NOMO-1 (cell line): ENCODE data around the gene RAB15.

Experiments used
- DNase-seq, 2 experiments: peaks; one replicate each; lab custom pipeline; 2025; ENCODE audit not compliant: unreplicated experiment in 2 of 2; lab: John Stamatoyannopoulos, UW

Gene RAB15

DNA sequence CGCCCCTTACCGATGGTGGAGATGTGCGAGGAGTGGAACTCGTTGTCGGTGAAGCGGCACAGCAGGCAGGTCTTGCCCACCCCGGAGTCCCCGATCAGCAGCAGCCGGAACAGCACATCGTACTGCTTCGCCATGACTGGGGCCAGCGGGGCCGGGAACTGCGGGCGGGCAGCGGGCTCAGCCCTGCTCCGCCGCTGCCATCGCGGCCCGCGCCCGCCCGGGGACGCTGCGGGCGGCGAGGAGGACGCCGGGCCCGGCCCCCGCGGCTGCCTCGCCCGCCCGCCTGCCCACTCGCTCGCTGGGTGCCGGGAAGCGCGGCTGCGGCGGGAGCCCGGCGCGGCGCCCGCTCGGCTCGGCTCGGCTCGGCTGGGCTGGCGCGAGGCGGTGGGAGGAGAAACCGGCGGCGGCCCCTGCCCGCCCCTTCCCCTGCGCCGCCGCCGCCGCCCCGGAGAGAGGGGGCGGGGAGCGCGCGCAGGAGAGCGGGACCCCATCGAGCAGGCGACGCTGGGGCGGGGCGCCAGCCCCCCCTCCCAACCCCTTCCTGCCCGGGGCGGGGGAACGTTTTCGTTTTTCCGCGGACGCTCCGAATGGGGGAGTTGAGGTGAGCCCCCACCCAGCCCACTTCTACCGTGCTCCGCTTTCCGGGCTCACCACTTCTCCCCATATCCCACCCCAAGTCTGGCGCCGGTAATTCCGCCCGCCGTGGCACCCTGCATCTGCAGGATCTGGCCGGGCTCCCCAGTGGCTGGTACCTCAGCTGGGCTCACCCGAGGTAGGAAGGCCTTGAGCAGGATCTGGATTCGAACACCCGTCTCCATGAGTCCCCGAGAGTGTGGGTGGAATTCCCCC is at the start of gene RAB15:
Gene RAB15, minus strand, starts transcription at position 394 of the 849 bp plus-strand sequence. Its CDS starts 260 bp downstream, at position 134.
- no peak for DNase-seq

DNA sequence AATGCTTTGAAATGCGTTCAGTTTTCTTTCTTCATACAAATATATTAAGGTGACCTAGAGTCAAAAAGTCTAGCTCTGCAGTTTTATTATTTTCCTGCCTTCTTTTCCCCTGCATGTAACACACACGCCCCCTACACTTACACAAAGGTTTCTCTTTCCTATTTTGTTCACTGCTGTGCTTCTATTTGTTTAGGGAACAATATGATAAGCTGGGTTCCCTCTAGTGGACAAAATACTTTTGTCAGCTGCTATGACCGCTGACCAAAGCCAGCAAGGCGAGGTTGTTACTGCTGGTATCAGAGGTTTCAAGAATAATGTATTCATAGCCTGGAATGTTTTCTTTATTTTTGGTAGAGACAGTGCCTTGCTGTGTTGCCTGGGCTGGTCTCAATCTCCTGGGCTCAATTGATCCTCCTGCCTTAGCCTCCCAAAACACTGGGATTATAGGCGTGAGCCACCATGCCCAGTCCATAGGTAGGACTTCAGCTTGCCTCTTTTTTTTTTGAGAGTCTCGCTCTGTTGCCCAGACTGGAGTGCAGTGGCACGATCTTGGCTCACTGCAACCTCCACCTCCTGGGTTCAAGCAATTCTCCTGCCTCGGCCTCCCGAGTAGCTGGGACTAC is 47.9 kb upstream of the RAB15 start:
- DNase-seq: peak; percentile 44 to 77

DNA sequence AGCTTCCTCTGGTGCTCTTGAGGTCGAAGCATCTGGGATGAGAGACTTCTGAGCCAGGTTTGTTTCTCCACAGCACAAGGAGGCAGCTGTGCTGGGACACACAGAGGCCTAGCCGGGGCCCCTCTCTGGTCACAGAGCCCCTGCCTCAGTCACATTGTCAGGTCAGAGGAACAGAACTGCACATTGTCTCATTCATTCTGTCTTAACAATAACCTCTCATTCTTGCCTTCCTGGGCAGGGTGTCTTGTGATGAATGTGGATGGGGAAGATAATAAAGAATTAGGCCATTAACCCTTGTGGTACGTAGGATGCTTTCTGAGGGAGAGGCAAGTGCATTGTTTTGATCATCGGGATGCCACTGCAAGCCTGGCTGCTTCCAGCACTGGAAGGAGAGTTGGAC is 44.3 kb upstream of the RAB15 start:
- no peak for DNase-seq

DNA sequence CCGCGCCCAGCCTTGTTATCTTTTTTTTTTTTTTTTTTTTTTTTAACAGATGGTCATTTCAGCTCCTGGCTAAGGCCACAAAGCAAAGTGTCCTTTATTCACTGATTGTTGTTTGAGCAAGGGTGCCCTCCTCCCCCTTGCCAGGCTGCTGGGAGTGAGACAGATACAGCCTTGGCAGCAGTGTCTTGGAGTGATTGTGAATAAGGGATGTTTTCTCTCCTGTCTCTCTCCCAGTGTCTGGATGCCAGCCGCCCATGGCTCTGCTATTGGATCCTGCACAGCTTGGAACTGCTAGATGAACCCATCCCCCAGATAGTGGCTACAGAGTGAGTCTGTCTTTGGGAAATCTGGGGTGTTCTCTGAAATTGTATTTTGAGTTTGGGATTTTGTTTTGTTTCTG is 43.3 kb upstream of the RAB15 start:
- DNase-seq: no peak

DNA sequence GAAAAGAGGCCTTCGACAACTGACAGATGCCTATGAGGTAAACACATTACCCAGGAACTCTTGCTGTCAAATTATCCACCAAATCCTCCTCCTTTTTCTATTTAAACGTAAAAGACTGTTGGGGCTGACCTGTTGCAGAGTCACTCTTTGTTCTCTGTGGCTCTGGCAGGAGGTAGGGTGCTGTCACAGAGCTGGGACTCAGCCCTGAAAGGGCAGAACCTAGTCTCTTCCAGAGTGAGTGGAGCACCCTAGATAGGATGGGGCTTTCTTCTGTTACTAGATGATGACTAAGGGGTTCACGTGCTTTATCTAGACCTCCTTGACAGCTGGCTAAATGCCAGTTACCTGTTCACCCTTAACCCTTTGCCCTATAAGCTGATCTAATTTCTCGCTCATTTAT is 40.2 kb upstream of the RAB15 start:
- DNase-seq: no peak

DNA sequence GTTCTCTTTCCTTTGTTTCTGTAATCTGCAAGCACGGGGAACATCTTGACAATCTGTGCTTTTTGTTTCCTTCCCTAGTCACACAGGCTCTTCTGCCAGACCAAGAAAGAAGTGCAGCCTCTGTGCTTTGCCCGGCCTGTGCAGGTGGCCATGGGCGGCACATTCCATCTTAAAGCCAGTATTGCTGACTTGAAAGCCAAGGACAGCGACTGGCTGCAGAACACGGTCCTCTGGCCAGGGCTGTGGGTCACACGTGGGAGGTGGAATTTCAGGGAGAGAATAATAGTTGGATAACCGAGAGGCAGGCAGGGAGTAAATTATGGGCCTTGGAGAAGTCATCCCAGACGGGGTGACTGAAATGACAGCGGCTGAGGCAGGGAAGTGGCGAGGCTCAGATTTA is 39.4 kb upstream of the RAB15 start:
- no peak for DNase-seq

DNA sequence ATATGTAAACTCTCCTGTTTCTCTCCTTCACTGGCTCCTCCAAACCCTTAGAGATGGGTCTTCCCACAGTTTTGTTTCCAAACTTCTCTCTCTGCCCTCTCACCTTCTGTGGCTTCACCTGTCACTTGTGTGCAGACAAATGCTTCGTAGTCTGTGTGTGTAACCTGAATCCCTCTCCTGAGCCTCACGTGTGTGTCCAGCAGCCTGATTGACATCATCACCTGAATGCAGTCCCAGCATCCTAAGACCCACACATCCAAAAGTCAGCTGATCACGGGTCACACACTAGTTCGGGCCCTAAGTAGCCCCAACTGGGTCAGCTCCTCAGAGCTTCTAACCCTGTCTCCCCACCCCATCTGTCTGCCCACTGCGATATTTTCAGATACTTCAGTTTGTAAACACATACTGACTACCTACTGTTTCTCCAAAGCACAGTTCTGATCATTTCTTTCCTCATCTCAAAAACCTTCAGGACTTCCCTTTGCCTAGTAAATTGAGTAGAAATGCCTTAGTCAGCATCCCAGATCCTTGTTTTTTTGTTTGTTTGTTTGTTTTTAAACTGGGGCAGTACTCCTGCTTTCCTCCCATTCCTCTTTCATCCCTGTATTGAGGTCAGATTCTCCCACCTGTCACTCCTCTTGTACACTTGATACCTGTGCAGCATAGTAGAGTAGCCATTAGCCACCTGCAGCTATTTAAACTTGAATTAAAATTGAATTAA is 38.2 kb upstream of the RAB15 start:
- DNase-seq: no peak

DNA sequence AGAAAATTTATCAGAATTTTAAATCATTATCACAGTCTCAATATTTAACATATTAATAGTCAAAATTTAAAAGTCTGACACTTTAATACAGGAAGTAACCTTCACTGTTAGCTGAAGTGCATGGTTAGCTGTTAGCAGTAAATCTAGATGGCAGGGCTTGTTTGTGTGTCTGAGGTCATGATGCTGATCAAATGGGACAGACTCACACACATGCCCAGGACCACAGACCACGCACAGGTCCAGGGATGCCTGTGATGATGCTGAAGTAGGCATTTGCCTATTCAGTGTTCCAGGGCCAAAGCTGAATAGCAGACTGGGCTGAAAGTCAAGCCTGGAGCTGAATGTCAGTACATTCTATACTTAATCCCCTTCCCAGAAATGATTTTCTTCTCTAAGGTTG is 35.1 kb upstream of the RAB15 start:
- no peak for DNase-seq

DNA sequence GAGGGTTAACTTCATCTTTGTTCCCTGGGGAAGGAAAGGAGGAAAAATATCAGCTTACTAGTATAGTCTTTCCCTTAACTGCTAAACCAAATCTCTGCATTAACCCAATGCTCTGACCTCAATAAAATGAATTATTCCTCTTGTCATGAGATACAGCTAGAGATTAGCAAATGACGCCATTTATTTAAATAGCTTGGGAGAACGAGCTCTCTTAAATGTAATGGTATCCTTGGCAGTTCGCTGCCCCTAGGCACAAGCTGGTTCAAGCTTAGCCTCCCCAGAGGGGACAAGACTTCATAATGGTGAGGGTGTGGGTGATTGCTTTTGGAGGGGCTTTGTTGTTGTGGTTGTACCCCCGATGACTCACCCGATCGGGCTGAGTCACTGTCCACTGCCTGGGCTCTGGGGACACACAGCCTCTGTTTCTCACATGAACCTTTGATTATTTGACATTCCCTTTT is 34.2 kb upstream of the RAB15 start:
- no peak for DNase-seq

DNA sequence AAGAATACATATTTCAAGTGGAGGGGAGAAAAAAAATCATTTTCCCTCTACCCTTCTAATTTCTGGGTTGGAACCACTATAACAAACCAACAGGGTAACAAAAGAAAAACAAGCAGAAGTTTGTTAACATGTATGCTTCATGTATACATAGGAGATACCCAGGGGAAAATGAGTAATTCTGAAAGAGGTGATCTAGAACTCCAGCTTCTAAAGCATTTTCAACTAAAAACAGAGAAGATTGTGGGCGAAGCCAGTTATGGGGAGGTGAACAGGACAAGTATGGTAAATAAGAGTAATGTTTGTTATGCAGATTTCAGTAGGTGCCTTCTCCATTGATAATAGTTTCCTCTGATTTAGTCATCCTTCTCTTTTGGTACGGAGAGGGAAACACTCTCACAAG is 31.3 kb upstream of the RAB15 start:
- DNase-seq: no peak

DNA sequence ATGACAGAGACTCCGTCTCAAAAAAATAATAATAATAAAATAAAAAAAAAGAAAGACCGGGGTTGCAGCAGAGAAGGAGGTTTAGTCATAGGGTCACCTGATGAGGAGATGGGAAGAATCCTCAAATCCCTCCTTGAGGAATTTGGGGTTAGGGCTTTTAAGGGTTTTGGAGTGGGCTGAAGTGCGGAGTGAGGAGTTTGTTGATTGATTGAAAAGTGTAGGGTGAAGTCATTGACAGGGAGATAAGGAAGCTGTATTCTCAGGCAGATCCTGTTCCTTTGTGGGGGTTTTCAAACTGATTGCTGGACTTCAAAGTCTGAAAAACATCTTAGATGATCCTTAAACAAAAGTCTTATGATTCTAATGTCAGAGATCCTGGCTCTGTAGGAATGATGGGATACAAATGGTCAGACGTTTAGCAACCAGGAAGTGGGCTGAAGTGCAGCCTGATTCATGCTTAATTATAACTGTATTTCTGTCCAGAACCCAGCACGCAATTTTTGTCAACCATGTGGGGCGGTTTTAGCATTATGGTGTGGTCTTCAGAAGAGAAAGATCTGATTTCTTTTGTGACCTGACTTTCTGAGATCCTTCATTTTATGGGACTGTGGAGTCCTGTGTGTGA is 30.6 kb upstream of the RAB15 start:
- DNase-seq: peak; percentile 20 to 36

DNA sequence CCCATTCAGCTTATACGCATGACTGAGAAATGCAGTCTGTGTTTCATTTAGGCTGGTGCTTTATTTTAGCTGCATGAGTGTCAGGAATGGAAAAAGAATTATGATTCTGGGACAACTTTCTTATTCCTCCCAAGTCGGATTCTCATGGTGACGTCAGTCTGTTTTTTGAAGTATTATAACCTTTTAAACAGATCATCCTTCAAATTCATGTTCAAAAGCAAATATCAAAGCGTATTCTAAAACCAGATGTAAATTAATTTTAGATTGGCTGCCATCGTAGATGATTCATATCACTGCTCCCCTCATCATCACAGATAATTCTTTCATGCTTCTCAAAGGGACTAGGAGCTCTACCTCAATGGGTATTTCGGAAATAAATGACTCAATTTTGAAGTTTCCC is 29.6 kb upstream of the RAB15 start:
- no peak for DNase-seq

DNA sequence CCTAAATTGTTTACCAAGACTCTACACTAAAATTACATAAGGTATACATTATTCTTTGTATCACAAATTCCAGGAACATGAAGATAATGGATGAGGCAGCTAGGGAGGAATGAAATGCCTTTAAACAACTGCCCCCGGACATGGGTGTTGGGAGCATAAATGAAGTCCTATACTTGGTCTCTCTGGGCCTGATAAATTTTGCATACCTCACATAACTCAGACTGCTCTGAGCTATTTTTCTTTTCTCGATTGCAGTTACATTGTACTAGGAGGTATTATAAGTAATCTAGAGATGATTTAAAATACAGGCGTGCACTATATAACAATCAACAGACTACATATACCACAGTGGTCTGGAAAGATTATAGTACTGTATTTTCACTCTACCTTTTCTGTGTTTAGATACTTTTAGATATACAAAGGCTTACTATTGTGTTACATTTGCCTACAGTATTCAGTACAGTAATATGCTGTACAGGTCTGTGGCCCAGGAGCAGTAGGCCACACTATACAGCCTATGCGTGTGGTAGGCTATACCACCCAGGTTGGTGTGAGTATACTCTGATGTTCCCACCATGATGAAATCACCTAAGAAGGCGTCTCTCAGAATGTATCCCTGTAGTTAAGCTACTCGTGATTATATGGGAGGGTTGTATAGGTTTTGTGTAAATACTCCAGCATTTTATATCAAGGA is 28.9 kb upstream of the RAB15 start:
- no peak for DNase-seq

DNA sequence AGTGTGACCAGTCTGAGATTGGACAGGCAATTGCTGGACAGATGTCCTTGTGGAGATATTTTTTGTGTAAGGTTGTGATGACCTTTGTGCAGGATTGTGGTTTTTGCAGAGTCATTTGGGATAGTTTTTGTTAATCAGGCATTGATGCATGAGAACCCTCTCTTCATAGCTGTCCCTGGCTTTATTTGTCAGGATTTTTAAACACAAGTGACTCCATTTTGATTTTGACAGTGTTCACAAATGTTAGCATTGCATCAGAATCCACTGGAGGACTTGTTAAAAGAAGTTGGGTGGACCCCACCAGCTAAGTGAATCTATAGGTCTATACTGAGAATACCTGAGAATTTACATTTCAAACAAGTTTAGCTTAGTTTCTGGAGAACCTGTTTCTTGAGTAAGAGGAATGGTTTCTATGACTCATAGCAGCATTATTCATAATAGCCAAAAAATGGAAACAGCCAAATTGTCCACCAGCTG is 26.4 kb upstream of the RAB15 start:
- peak in 1 of 2 experiments; percentile 15 for DNase-seq

DNA sequence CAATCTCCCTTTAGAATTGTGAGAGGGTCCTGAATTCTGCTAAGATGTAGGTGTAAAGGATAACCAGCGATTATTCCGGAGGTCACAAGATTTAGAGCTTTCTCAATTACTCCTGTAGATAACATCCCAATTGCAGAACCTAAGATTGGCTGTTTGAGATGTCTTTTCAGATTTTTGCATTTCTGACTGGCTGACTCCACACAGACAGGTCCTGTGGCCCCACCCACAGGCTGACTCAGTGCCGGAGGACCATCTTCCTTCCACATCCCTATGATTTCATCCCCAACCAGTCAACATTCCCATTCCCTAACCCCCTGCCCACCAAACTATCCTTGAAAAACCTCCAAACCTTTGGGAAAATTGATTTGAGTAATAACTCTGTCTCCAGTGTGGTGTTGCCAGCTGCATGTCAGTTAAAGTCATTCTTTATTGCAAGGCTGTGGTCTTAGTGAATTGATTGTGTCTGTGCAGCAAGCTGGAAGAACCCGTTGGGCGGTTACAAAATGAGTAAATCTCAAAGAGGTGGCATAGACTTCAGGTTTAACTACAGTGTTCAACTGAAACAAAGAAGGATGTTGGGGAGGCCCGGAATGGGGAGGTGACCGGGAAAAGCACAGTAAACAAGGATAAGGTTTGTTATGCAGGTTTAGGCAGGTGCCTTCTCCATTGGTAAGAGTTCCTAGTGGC is 25.1 kb upstream of the RAB15 start:
- DNase-seq: no peak

DNA sequence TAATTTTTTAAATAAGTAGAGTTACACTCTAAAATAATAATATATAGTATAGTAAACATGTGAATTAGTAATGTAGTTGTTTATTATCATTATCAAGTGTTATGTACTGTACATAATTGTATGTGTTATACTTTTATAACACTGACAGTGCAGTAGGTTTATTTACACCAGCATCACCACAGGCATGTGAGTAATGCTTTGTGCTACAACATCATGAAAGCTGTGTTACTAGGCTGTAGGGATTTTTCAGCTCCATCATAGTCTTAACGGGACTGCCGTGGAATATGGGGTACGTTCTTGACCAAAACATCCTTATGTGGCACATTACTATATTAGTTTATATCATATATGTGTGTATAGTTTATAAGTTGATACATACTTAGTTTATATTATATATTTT is 23.2 kb upstream of the RAB15 start:
- no peak for DNase-seq

DNA sequence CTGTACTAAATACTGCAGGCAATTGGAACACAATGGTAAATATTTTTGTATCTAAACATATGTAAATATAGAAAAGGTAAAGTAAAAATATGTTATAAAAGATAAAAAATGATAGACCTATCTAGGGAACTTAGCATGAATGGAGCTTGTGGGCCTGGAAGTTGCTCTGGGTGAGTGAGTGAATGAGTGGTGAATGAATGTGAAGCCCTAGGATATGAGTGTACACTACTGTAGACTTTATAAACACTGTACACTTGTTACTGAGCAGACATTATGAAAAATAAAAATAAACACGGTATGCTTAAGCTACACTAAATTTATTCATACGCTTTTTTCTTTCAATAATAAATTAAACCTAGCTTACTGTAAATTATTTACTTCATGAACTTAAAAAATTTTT is 22.4 kb upstream of the RAB15 start:
- DNase-seq: no peak

DNA sequence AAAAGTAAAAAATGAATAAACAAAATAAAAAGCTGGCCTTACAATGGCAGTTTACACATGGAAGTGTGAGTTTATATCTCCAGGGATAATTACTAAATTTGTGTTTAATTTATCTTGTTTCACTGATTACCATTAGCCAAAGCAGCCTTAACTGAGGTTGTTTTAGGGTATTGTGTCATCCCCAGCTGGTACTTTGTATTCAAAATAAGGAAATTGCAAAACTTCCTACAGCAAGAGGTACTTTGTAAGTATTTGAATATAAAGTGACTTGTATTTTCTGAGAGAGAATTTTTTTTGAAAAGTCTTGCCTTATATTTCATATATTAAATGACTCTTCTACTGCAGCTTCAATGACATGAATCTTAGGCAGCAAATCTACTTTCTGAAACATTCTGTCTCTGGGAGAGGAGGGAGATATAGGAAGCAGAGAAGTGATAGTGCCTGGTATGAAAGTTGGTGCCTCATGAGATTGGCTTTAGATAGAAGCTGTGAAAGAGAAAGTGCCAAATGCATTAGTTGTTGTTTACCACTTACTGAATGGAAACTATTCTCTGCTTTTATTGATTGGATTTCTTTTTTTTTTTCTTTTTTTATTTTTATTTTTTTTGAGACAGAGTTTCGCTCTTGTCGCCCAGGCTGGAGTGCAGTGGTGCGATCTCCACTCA is 21.3 kb upstream of the RAB15 start:
- DNase-seq: peak in 1 of 2 experiments; percentile 79

DNA sequence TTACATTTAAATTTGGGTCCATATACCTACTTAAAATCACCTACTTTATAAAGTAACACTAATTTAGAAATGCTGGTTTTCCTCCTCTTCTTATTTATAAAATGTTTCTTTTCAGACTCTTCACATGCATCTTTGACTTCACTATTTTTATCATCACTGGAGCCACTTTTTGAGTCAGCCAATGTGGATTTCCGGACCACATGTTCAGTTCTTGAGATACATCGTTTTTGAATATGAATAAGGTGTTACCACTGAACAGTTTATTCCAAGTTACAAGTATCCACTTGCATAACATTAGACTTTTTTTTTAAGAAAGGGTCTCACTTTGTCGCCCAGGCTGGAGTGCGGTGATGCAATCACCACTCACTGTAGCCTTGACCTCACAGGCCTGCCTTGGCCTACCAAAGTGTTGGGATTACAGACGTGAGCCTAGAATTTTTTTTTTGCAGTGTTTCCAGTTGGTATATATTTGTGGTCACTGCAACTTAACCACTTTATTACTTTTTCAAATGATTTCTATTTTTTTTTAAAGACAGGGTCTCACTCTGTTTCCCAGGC is 20.3 kb upstream of the RAB15 start:
- peak in 1 of 2 experiments; percentile 40 for DNase-seq
